ENCODE results near the gene RECK. TPM values are rescaled to one million over a fixed set of nuclear protein-coding genes. Genes with fewer than 3 reads are reported as not detected.

RECK gene
- total RNA-seq, 1 experiment from 2014 or later: 5.0 TPM

- Histone ChIP-seq H2AFZ (ENCODE audit: low read length) (no peak overlapping the region), H3F3A (ENCODE audit: low read length, unreplicated experiment) (no peaks in the 10 kb centered on the region), H3K27ac (ENCODE audit: low read length) (no peak overlapping the region), H3K79me2 (ENCODE audit: low read length) (no peaks in the 10 kb centered on the region), H3K27me3 (ENCODE audit: low read length) (no peaks in the 10 kb centered on the region), H4K20me1 (ENCODE audit: low read length) (no peaks in the 10 kb centered on the region), H3K4me1 (ENCODE audit: insufficient read depth, low read length) (peaks cover 10% of the 10 kb centered on the region), H3K36me3 (ENCODE audit: low read depth, low read length) (no peaks in the 10 kb centered on the region; the same call in 1 of the 2 replicates), H3K9me3 (ENCODE audit: low read length) (no peaks in the 10 kb centered on the region), H3K4me3 (ENCODE audit: low read length) (no peak overlapping the region), H3K4me2 (ENCODE audit: low read length) (no peak overlapping the region), H3K9ac (ENCODE audit: low read length) (no peak overlapping the region), H3K9me2 (replicated peaks; ENCODE audit: low read length) (no peaks in the 10 kb centered on the region)
- no peak for DNase-seq
- TF ChIP-seq EZH2 (IDR thresholded peaks at IDR 0.05; ENCODE audit: low read length, unreplicated experiment): no peak
- no peak for TF ChIP-seq EZH2phosphoT487 (IDR thresholded peaks at IDR 0.05; ENCODE audit: borderline replicate concordance, low read length)
- intact Hi-C loops (cut with micrococcal nuclease): no loop called here
- ATAC-seq: no peak
- POLR2A ChIA-PET (ENCODE audit: unreplicated experiment): no interaction called here
- BruUV-seq (replicated peaks): no TSS peak
- CTCF ChIA-PET: interaction anchor here (1.4 kb wide), 1 partner anchor 77 kb away, joined by 3 read pairs; no protein-coding TSS in a partner anchor
Measured at GRCh38 chr9:36100532-36100931, 63.8 kb downstream of the RECK start.

DNA sequence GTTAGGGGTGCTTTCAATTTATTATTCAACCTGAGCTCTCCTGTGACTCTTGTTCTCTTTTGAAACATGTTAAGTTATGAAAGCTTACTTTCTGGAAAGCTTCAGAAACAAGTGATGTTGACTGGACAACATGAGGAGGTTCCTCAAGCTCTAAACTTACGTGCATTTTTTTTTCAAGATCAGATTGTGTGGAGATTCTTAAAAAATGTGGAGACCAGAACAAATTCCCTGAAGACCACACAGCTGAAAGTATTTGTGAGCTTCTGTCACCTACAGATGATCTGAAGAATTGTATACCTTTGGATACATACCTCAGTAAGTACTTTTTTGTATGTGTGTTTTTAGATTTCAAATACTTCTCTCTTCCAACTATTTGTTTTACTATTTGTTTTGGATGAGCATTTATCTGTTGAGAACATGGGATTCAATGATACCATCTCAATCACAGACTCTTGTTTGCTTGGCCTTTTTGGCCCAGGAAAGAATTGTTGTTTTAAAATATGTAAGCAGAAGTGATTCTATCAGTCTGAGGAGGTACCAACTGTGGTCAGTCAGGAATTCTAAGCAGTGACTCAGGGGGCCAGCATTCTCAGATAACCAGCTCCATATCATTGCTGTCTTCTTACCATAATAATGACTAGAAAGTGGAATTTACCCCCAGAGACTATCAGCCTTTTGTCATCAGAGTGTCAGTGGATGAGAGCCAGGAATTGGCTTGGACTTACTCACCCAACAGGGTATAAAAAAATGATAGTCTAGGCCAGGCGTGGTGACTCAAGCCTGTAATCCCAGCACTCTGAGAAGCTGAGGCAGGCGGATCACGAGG, 65.4 kb downstream of the RECK start:
- H3K79me2 ChIP-seq (ENCODE audit: low read length): no peaks in the 10 kb centered on the region
- no peaks in the 10 kb centered on the region for H3F3A ChIP-seq (ENCODE audit: low read length, unreplicated experiment)
- peak overlapping the region; percentile 18 for H3K27ac ChIP-seq (ENCODE audit: low read length)
- no TSS peak for BruUV-seq (replicated peaks)
- no peaks in the 10 kb centered on the region for H3K27me3 ChIP-seq (ENCODE audit: low read length)
- H3K4me2 ChIP-seq (ENCODE audit: low read length): no peak overlapping the region
- ChIA-PET POLR2A (ENCODE audit: unreplicated experiment) (no interaction called here), CTCF (interaction anchor here (0.5 to 1.4 kb wide), 4 partner anchors 17 to 348 kb away, joined by 3 to 4 read pairs (median 3); no protein-coding TSS in a partner anchor)
- ATAC-seq (peak; percentile 91), DNase-seq (peak; percentile 93)
- intact Hi-C loops (cut with micrococcal nuclease): loop anchor here (2.0 kb wide), 1 partner anchor 65 kb away; no protein-coding TSS in a partner anchor
- peaks cover 10% of the 10 kb centered on the region for H3K4me1 ChIP-seq (ENCODE audit: insufficient read depth, low read length)
- H3K9me2 ChIP-seq (replicated peaks; ENCODE audit: low read length): no peaks in the 10 kb centered on the region
- no peak overlapping the region for H2AFZ ChIP-seq (ENCODE audit: low read length)
- no peak for TF ChIP-seq EZH2 (IDR thresholded peaks at IDR 0.05; ENCODE audit: low read length, unreplicated experiment)
- TF ChIP-seq CTCF (conservative IDR thresholded peaks at IDR 0.05; ENCODE audit: low read depth, low read length): no peak
- TF ChIP-seq EZH2phosphoT487 (IDR thresholded peaks at IDR 0.05; ENCODE audit: borderline replicate concordance, low read length): no peak
- no peaks in the 10 kb centered on the region for H3K9me3 ChIP-seq (ENCODE audit: low read length)
- no peak overlapping the region for H3K4me3 ChIP-seq (ENCODE audit: low read length)
- H3K9ac ChIP-seq (ENCODE audit: low read length): no peak overlapping the region
- H3K36me3 ChIP-seq (ENCODE audit: low read depth, low read length): no peaks in the 10 kb centered on the region; the same call in 1 of the 2 replicates
- no peaks in the 10 kb centered on the region for H4K20me1 ChIP-seq (ENCODE audit: low read length)

DNA sequence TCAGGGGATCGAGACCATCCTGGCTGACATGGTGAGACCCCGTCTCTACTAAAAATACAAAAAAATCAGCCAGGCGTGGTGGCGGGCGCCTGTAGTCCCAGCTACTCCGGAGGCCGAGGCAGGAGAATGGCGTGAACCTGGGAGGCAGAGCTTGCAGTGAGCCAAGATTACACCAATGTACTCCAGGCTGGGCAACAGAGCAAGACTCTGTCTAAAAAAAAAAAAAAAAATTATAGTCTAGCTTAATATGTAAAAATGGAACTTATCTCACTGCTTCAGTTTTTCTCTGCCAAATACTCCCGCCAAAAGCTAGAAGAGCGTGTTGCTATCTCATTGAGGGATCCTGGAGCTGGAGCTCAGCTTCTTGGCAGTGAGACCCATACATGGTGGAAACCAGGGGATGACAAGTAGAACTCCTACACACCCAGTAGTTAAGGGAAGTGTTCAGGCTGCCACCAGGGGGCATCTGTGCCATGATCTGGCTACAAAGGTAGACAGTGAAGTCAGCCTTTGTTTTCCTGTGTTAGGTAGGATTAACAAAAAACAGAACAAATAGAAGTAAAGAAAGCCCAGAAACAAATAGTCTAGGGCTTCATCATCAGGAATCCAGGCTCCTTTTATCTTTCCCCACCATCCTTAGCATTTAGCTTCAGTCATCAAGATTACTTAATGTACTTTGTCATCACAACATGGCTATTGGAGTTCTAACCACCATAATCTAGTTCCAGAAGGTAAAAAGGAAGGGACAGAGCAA, 66.2 kb downstream of the RECK start:
- intact Hi-C loops (cut with micrococcal nuclease): loop anchor here (2.0 kb wide), 1 partner anchor 64 kb away; no protein-coding TSS in a partner anchor
- no peak overlapping the region for H3K4me2 ChIP-seq (ENCODE audit: low read length)
- H3K79me2 ChIP-seq (ENCODE audit: low read length): no peaks in the 10 kb centered on the region
- H3K36me3 ChIP-seq (ENCODE audit: low read depth, low read length): no peaks in the 10 kb centered on the region; the same call in 1 of the 2 replicates
- H3F3A ChIP-seq (ENCODE audit: low read length, unreplicated experiment): no peaks in the 10 kb centered on the region
- BruUV-seq (replicated peaks): no TSS peak
- CTCF ChIA-PET: interaction anchor here (0.6 to 0.8 kb wide), 3 partner anchors 16 to 81 kb away, joined by 3 to 4 read pairs (median 4); no protein-coding TSS in a partner anchor
- TF ChIP-seq EZH2 (IDR thresholded peaks at IDR 0.05; ENCODE audit: low read length, unreplicated experiment) (no peak), CTCF (conservative IDR thresholded peaks at IDR 0.05; ENCODE audit: low read depth, low read length) (peak; percentile 79)
- DNase-seq (peak; percentile 67), ATAC-seq (peak; percentile 74)
- no peak overlapping the region for H2AFZ ChIP-seq (ENCODE audit: low read length)
- POLR2A ChIA-PET (ENCODE audit: unreplicated experiment): no interaction called here
- H4K20me1 ChIP-seq (ENCODE audit: low read length): no peaks in the 10 kb centered on the region
- peak overlapping the region; percentile 18; the same call in 1 of the 2 replicates for H3K27ac ChIP-seq (ENCODE audit: low read length)
- H3K9me2 ChIP-seq (replicated peaks; ENCODE audit: low read length): no peaks in the 10 kb centered on the region
- no peaks in the 10 kb centered on the region for H3K27me3 ChIP-seq (ENCODE audit: low read length)
- no peaks in the 10 kb centered on the region for H3K9me3 ChIP-seq (ENCODE audit: low read length)
- H3K4me1 ChIP-seq (ENCODE audit: insufficient read depth, low read length): peaks cover 10% of the 10 kb centered on the region
- no peak overlapping the region for H3K4me3 ChIP-seq (ENCODE audit: low read length)
- H3K9ac ChIP-seq (ENCODE audit: low read length): no peak overlapping the region

Measured in PC-3 (cell line).